8988T (cell line): ENCODE data around the gene PTGER1.
A peak's percentile ranks its signal among the peaks of the same experiment; 100 is the strongest.
"Not testable (repeated sequence)": the region's sequence is repeated elsewhere in the genome, so short reads cannot be mapped to it uniquely, and the experiment has no call there.

ENCODE experiments used
- DNase-seq: peaks from one replicate; pipeline ENCODE4 v3.0.0; 2011

Gene PTGER1, protein sequence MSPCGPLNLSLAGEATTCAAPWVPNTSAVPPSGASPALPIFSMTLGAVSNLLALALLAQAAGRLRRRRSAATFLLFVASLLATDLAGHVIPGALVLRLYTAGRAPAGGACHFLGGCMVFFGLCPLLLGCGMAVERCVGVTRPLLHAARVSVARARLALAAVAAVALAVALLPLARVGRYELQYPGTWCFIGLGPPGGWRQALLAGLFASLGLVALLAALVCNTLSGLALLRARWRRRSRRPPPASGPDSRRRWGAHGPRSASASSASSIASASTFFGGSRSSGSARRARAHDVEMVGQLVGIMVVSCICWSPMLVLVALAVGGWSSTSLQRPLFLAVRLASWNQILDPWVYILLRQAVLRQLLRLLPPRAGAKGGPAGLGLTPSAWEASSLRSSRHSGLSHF

DNA sequence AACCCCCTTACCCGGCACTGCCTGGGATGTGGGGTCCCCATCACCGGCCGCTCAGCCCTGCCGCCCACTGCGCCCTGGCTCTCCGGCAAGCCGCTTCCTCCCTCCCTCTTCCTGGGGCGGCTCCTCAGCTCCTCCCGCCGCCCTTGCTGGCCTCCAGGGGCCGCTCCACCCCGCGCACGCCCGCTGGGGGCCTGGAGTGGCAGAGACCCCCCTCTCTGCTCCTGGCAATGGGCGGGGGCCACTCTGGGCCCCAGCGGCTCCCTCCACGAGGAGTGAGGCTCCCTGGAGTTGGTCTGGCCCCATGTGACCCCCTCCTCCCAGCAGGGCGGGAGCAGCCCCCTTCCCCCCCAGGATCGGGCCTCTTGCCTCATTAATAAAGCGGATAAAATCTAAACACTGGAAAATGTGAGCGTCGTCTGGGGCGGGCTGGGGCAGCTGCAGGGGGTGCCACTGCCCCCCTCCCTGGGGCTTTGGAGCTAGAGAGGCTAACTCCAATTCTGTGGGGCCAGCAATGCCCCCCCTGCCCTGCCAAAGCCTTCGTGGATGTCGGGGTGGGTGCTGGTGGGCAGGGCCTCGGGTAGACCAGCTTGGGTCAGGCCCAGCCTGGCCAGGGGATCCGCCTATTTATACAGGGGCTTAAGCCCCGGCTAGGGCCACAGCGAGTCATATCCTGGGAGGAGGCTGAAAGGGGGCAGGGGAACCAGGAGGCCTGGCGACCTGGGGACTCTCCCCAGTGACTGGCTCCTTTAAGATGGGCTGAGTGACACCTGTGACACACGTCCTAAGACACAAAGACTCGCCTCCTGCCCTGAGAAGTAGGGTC, at the start of gene PTGER1:
TSS of gene PTGER1 (minus strand) at position 104 of the 823 bp plus-strand sequence. CDS start 1,034 bp downstream, outside the sequence.
- peak; percentile 79 for DNase-seq

DNA sequence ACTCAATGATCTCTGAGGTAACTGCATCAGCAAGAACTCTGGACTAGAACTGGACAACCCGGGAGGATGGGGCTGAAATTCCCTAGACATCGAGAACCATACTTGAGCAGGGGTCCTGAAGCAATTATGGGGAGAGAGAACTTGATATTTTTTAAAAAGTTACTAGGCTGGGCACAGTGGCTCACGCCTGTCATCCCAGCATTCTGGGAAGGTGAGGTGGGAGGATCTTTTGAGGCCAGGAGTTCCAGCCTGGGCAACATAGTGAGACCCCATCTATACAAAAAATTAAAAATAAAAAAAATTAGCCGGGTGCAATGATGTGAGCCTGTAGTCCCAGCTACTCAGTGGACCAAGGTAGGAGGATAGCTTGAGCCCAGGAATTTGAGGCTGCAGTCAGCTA, 45.4 kb upstream of the PTGER1 start:
- DNase-seq, result no peak

DNA sequence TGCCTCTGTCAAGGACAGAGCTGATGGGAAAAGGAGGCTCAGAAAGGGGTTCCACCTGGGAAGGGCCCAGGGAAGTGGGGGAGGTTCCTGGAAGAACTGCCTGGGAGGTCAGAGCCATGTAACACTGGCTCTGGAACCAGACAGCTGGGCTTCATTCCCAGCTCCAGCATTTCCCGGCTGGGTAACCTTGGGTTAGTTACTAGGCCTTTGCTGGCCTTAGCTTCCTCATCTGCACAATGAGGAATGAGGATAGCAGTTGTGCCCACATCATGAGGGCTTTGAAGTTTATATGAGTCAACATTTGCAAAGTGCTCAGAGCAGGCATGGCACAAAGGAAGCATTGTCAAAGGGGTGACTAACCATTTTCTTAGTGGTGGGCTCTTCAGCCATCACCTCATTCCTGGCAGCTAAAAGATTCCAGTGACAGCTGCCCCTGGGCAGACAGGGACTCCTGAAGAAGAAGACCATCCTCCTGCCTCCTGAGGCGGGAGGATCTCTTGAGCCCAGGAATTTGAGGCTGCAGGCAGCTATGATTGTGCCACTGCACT, 44.8 kb upstream of the PTGER1 start:
- no peak for DNase-seq

DNA sequence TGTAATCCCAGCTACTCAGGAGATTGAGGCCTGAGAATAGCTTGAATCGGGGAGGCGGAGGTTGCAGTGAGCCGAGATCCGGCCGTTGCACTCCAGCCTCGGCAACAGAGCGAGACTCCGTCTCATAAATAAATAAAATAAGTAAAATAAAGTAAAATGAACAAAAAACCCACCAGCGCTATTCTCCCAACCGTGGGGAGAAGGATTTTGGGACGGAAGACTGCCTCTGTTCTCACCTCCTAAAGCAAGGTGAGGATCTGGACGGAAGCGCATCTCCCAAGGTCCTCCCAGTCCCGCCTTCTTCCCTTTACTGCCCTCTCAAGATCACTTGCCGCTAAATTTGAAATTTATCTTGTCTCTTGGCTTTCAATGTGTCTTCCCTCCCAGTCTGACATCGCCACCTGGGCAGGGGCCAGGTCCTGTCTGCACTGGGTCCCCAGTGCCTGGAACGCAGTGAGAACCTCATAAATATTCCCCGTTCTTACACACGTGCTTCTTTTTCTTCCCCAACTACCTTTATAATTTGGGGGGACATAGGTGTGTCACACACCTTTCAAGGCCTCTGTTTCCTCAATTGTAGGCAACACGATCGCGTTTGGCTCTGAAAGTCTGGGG, 44.2 kb upstream of the PTGER1 start:
- DNase-seq, result no peak

DNA sequence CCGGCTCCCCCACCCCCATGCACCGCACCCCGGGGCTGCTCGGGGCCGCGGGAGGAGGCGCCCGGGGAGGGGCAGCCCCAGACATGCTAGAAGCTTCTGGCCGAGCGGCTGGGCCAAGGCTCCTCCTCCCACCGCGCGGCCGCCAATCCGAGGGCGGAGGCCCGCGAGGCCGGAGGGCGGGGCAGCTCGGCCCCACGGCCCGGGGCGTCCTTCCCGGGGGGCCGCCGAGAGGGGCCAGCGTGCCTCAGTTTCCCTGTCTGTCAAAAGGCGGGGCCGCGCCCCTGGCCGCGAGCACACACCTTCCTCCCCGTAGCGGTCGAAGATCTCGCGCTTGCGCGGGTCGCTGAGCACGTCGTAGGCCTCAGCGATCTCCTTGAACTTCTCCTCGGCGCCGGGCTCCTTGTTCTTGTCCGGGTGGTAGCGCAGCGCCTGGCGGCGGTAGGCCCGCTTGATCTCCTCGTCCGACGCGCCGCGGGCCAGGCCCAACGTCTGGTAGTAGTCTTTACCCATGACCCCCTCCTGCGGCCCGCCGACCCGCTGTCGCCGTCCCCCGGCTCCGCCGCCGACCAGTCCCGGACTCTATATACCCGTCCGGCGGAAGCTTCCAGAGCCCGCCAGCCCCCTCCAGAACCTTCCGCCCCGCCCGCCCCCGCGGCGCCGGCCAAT, 42.8 kb upstream of the PTGER1 start, which contains the start of gene DNAJB1:
TSS of gene DNAJB1 (minus strand) at position 558 of the 666 bp plus-strand sequence. CDS start at position 510, 48 bp downstream.
- no peak for DNase-seq

DNA sequence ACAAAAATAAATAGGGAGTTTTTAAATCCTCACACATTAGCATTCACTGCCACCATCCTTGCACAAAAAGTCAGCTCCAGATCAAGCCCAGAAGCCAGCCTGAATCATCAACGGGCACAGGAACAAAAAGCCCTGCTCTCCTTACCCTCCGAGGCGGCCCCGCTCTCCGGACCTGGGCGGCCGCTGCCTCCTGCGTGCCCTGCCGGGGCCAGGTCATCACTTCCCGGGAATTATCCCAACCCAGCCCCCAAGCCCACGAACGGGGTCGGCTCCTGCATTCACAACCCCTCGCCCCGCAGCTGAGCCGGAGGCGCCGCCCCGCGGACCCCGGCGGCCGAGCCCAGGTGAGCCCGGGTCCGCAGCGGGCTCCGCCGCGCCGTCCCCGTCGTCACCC, 42.3 kb upstream of the PTGER1 start:
- no peak for DNase-seq

DNA sequence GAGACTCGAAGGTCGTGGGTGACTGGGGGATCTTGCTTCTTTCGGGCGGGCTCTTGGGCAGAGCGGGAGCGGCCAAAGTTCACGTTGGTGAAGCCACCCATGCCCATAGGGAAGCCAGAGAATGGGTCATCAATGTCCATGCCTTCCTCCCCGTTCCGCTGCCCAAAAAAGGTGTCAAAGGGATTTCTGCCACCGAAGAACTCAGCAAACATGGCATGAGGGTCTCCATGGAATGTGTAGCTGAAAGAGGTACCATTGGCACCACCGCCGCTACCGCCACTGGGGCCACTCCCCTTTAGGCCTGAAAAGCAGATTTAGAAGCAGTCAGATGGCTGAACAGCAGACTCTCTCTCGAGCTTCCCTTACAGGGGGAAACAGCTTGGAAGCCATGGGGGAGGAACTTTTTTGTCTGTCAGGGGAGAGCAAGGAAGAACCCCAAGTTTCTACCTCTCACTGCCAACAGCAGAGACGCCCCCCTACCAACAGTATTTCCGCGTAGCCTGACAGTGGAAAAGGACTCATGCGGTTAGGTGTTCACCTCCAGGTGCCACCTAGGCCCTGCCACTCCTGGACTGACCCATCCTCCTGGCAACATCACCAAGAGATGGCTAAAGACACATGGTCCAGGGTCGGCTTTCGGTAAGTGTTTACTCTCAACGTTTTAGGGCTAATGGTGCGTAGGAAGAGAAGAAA, 41.7 kb upstream of the PTGER1 start:
- no peak for DNase-seq

DNA sequence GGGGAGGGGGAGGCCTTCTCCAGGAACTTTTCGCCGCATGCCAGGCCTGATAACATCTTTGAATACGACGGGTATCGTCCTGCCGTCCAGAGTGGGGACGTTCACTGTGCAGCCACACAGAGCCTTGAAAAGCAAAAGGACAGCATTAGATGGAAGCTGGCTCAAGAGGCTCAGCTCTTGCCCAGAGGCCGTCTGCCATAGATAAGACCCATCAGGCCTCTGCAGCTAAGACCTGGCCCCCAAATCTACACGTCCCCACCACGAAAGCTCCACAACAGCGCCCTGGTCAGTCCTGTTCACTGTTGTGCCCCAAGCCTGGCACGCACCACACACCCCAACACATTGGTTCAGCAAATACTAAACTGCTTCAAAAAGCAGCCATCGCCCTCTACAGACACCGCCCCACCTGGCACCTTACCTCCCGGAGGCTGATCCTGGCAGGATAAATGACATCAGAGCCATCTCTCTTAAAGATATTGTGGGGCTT, 40.9 kb upstream of the PTGER1 start:
- DNase-seq, result no peak

DNA sequence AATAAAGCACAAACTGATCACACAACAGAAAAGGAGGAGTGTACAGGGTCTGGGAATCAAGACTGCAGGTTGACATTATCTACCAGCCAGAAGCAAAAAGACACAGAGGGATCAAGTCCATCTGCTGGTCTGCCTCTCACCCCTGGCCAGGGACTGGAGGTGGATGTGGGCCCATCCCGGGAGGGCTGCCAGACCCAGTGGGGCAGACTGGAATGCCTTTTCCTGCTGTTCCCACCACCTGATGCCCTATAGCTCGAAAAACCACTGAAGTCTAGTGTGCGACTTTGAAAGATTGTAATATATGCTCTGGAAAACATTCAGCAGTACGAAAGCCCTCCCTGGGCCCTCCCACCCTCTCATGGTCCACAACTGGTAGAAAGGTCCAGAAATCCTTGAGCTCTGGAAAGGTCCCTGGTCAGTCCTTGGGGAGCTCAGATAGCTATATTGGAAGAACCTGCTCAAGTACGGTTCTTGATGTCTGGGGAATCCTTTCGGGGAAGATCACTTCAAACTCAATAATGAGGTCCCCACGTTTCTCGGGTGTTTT, 40.4 kb upstream of the PTGER1 start:
- DNase-seq, result no peak

DNA sequence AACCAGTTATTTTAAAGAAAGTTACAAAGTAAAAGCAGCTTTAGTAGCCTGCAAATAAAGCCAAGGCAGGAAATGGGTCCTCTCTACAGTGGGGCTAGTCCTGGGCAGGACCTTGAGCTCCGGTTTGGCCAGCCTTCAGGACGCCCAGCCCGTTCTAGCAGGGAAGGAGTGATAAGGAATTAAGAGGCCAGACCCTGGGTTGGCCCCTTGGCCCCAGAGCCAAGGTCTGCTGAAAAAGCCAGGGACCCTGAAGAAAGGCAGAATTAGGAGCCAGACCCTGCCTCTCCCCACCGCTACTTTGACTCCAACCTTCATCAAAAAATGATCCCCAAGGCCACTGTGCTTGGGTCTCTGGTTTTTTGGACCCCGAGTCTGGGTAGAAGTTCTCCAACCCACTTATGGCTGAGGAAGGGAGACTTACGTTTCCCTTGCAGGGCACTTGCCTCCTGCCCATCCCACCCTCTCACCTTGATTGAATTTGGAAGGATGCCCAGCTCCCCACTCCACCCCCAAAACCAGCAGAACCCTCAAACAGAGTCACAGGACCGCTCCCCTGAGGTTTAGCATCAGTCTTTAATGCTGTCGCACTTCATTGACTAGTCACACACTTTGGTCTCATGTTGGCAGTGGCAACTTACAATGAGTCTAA, 39.2 kb upstream of the PTGER1 start:
- no peak for DNase-seq

DNA sequence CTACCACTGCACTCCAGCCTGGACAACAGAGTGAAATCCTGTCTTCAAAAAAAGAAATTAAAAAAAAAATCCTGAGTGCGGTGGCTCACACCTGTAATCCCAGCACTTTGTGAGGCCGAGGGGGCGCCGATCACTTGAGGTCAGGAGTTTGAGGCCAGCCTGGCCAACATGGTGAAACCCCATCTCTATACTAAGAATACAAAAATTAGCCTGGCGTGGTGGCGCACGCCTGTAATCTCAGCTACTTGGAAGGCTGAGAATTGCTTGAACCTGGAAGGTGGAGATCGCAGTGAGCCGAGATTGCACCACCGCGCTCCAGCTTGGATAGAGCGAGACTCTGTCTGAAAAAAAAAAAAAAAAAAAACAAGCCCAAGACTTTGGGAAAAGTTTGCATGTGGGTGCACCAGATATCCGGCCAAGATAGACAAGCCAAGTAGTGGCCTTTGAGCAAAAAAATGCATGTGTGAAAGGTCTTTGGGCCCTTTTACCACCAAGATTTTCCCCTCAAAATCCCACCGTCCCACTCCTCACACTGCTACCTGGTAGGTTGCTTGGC, 37.3 kb upstream of the PTGER1 start:
- no peak for DNase-seq

DNA sequence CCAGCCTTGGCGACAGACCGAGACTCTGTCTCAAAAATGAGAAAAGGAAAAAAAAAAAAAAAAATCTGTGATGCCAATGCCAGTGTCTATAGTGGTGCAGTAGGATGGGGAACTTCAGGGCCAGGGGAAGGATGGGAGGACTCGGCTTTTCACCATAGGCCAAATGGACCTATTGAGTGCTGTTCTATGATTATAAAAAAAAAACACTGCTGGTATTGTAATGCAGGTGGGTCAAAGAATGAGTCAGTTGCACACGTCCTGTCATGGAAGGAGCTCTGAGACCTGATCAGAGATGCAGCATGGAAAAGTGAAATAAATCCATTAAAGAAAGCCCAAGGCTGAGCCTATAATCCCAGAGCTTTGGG, 36.1 kb upstream of the PTGER1 start:
- DNase-seq, result no peak

DNA sequence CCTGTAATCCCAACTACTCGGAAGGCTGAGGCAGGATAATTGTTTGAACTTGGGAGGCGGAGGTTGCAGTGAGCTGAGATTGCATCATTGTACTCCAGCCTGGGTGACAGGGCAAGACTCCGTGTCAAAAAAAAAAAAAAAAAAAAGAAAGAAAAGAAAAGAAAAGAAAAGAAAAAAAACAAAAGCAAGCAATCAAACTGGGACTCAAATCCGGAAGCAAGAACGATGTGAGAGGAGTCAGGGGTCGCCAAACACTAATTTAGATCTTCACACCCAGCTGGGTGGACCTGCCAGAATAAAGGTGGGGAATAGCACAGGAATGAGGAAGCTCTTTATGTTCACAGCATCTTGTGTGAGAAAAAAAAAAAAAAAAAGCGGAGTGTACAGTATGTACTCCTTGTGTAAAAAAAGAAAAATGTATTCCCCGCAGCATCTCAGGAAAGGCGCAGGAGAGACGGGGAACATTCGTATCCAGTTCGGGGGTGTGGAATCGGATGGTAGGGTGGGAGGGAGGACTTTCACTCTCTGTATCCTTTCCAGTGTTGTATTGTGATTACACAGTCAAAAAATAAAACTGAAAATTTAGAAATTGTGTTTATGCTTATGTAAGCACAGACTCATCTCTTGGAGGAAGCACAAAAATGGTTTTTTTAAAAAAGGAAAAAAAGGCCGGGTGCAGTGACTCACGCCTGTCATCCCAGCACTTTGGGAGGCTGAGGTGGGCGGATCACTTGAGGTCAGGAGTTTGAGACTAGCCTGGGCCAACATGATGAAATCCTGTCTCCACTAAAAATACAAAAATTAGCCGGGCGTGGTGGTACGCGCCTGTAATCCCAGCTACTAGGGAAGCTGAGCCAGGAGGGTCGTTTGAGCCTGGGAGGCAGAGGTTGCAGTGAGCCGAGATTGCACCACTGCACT, 35.4 kb upstream of the PTGER1 start:
- DNase-seq, result no peak

DNA sequence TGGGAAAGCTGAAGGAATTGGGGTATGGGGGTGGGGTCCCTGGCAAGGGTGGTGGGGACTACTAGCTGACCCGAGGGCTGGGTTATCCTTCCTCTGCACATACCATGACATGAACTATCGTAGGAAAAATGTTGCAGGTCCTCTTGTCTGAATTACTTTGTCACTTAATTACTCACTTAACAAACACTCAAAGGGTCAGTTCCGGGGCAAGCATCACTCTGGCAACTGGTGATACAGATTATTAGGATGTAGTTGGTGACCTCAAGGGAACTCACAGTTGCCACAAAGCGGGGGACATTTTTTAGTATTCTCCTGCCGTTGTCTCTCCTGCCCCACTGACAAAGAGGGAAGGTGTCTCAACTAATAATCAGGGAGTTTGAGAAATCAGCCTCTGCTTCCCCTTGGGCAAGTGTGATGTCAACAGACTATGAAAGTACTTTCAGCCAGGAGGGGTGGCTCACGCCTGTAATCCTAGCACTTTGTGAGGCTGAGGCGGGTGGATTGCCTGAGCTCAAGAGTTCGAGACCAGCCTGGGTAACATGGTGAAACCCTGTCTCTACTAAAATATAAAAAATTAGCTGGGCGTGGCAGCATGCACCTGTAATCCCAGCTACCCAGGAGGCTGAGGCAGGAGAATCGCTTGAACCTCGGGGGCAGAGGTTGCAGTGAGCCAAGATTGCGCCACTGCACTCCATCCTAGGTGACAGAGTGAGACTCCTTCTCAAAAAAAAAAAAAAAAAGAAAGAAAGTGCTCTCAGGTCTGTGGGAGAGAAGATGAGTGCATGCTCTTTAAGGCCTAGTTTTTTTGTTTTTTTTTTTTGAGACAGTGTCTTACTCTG, 32.8 kb upstream of the PTGER1 start:
- no peak for DNase-seq

DNA sequence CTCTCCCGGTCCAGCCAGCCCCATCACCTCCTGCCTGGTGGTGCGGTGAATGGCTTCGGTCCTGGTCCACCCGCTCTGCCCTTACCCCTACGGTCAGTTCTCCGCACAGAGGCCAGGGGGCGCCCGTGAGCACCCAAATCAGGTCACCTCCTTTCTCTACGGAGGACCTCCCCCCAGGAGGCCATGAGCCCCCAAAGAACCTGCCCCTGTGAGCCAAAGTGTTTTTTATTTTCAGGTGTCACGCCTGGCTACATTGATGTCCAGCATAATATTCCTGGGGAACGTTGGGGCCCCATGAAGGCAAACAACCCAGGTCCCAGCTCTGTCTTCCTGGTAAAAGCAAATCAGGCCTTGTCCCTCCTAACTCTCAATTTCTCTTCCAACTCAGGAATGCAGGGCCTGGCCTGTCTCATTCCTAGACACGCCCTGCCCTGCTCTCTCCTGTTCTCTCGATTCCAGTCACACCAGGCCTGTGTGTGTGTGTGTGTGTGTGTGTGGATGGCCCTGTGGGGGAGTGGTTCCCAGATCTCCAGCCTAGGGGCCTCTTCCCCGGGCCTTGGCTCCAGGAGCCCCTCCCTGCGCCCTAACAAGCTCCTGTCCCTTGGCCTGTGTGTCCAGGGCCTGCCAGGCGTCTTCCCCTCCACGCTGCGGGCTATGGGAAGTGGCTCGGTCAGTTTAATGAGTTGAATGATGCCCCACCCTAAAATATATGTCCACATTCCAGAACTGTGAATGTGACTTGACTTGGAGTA, 30.5 kb upstream of the PTGER1 start:
- peak; percentile 68 for DNase-seq

DNA sequence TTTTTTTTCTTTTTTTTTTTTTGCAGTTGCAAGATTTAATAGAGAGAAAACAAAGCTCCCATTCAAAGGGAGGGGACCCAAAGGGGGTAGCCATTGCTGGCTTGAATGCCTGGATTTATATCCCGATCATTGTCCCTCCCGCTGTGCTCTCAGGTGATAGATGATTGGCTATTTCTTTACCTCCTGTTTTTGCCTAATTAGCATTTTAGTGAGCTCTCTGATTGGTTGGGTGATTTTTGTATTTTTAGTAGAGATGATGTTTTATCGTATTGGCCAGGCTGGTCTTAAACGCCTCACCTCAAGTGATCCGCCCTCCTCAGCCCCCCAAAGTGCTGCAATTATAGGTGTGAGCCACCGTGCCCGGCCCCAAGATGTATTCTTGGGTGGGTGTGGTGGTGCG, 29.4 kb upstream of the PTGER1 start:
- DNase-seq, result not testable (repeated sequence)

DNA sequence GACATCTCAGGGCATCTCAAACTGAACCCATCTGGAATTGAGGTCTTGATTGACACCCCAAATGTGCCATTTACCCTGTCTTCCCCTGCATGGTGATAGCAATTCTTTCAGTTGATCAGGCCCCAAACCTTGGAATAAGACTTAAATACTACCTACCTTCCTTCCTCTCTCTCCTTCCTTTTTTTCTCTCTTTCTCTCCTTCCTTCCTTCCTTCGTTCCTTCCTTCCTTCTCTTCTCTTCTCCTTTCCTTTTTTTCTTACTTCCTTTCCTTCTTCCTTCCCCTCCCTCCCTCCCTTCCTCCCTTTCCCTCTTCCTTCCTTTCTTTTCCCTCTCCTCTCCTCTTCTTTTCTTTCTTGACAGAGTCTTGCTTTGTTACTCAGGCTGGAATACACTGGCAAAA, 28.1 kb upstream of the PTGER1 start:
- DNase-seq, result no peak
